HG03558 (cell line): ENCODE measurements around the gene MDM2.

Experiments
- ATAC-seq: cut with Tn5 transposase; IDR thresholded peaks from one replicate; pipeline ENCODE4 v1.9.1; 2021; ENCODE audit warnings: moderate number of reproducible peaks; ENCODE audit not compliant: unreplicated experiment; ENCODE audit errors: extremely low read depth

Gene MDM2

GRCh38 chr12:68870443-68870842 is 62.5 kb downstream of the MDM2 start:
- no peak for ATAC-seq

GRCh38 chr12:68871396-68871795 is 63.4 kb downstream of the MDM2 start:
- ATAC-seq, result no peak

- ATAC-seq, result no peak
These were observed 63.9 kb downstream of the MDM2 start for GRCh38 chr12:68871921-68872320.

- ATAC-seq, result no peak
These were observed 65.3 kb downstream of the MDM2 start for GRCh38 chr12:68873316-68873715.

- ATAC-seq, result no peak
These were observed 68.5 kb downstream of the MDM2 start for GRCh38 chr12:68876461-68876860.

DNA sequence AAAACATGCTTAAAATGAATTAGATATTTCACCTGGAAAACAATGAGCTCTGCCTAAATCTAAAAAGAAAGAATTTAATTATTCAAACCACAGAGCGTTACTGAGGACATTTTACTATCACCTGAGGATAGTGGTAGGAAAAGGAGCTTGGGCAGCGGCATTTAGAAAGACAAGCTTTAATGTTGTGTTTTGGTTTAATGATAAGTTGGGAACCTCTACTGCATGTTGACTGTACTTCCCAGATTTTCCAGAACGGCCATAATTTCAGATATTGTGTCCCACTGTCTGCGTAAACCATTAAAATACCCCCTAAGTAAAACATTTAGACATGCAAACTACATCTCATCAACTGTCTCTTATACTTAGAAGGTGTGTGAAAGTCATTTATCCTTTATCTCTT is 69.6 kb downstream of the MDM2 start:
- no peak for ATAC-seq

DNA sequence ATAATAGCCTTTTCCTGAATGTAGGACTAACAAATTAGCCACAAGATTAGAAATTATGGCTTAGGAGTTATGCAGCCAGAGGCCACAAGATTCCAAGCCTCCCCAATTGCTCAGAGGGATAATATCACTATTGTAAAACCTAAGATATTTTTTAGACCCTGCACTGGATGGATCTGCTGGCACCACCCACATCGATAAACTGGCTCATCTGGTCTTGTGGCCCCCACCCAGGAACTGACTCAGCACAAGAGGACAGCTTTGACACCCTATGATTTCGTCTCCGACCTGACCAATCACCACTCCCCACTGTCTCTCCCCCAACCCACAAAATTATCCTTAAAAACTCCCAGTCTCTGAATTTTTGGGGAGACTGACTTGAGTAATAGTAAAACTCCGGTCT is 70.3 kb downstream of the MDM2 start:
- no peak for ATAC-seq

DNA sequence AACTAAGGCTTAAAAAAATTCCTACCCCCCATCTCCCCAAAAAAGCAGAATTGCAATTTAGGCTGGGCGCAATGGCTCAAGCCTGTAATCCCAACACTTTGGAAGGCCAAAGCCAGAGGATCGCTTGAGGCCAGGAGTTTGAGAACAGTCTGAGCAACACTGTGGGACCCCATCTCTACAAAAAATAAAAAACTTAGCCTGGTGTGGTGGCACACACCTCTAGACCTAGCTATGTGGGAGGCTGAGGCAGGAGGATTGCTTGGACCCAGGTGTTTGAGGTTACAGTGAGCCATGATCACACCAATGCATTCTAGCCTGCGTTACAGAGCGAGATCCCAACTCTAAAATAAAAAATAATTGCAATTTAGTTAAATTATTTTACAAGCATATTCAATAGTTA is 70.9 kb downstream of the MDM2 start:
- no peak for ATAC-seq

DNA sequence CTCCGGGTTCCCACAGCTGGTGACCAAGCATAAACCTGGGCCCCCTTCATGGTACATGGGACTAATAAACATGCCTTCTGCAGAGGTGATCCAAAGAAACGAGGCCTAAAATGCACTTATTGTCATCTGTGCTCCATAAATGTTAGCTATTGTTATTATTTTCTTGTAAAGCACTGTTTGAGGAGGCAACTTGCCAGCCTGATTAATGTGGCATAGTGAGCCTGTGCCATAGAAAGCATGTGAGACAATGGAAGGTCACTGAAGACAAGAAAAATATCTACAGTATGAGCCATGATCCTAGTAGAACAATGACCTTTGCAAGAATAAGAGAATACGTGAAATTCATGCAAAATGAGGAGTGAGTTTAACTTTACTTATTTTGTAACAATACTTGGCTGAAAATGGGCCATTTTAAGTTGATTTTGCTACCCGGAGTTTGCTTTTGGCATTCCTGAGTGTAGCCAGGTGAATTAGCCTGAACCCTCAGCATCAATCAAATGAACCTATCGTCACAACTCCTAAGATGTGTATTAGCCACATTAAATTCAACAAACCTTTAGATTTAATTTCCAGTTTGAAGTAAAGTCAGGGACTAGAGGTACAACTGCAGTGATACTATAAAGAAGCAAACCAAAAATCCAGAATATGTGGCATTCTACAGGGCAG is 72.8 kb downstream of the MDM2 start:
- no peak for ATAC-seq

DNA sequence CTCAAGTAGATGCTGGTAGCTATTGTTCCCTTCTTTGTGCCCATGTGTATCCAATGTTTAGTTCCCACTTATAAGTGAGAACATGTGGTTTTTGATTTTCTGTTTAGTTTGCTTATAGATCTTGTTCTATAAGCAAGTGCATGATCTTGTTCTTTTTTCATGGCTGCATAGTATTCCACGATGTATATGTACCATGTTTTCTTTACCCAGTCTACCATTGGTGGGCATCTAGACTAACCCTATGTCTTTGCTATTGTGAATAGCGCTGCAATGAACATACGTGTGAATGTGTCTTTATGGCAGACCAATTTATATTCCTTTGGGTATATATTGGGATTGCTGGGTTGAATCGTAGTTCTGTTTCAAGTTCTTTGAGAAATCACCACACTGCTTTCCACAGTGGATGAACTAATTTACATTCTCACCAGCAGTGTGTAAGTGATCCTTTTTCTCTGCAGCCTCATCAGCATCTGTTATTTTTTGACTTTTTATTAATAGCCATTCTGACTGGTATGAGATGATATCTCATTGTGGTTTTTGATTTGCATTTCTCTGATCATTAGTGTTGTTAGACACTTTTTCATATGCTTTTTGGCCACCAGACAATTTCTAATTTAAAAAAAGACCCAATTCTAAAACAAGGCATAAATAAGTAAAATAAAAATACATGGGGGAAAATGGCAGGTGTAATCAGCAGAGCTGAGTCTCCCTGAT is 74.4 kb downstream of the MDM2 start:
- ATAC-seq, result no peak

- no peak for ATAC-seq
These were observed 75.2 kb downstream of the MDM2 start for GRCh38 chr12:68883151-68883550.

GRCh38 chr12:68884251-68884650 is 76.3 kb downstream of the MDM2 start:
- ATAC-seq, result no peak

- no peak for ATAC-seq
These were observed 77.4 kb downstream of the MDM2 start for GRCh38 chr12:68885381-68885780.

DNA sequence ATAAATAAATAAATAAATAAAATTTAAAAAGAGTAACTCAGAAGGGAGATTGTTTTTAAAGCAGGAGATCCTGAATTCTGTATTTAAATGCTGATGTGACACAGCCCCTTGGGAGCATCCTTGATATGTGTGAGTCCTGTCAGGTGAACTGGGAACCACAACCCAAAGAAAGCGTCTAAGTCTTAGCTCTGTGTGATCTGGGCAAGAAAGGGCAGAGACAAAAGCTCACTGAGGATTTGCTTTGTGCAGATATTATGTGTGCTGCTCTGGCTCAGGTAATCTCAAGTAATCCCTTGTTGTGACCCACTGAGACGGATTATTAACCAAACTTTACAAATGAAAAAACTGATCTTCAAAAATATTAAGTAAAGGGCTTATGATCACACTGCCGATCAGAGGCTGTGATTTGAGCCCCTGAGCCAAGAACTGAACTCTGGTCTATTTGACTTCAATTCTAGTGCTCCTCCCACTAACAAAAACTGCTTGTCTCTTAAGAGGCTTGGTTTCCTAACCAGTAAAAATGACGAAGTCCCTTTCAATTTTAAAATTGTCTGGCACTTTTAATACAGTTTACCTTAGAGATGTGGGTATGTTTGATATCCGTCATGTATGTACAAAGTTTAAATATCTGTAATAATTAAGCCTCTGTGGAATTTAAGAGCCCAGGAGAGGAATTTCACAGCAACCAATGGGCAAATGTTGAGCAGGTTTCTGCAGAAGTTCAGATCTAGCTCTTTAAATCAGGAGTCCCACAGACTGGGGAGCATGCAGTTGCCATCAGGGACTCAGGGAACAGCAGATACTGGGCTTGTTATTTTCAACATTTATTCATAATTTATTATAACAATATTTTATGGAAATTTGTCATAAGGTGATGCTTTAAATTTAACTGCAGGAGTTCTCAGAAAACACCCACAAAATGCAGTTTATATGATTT is 78.9 kb downstream of the MDM2 start:
- ATAC-seq, result no peak

DNA sequence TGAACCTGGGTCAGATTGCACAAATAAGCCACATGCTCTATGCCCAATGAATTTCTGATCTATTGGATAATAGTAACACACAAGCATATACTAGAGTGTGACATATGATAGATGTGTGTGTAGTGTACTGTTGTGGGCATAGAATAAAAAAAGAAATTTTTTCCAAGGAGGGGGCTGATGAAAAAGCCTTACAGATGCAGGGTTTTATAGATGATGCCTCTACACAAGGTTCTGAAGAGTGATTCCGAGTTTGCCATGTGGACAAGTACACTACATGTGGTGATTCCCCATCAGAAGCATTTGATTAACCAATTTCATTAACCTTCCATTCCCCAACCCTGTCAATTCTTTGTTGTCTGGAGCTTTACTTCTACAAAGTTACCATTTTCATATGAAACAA is 79.7 kb downstream of the MDM2 start:
- ATAC-seq, result no peak

DNA sequence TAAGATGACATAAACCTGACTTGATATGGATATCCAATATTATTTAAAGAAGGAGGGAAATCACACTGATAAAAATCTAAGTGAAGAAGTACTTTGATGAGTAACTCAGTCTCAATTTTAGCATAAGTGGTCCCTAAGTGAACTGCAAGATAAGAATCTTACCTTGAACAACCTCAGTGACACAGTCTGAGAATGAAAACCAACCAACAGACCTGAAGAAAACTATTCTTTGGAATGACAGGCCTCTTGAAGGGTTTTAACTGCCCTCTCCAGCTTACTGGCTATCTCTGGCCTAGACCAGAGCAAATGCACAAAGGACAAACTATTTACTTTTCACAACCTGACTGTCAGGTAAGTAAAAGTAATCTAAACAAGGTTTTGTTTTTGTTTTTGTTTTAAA is 80.3 kb downstream of the MDM2 start:
- ATAC-seq, result no peak

- no peak for ATAC-seq
These were observed 82.7 kb downstream of the MDM2 start for GRCh38 chr12:68890701-68891113.

DNA sequence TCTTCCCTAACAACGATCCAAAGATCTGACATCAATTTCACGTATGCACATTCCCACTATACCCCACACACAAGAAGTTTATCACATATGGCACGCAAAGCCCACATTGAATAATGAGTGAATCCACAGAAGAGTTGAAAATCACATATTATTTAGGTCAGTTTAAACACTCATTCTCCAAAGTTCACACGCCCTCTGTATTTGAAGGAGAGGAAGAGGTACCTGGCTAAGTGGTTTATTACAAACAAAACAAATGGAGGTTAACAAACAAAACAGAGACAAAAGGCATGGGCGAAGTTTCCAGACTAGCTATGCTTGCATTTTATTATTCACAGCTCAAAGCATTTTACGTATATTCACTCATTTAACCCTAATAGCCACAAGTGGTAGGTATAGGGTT is 83.2 kb downstream of the MDM2 start:
- ATAC-seq, result no peak

DNA sequence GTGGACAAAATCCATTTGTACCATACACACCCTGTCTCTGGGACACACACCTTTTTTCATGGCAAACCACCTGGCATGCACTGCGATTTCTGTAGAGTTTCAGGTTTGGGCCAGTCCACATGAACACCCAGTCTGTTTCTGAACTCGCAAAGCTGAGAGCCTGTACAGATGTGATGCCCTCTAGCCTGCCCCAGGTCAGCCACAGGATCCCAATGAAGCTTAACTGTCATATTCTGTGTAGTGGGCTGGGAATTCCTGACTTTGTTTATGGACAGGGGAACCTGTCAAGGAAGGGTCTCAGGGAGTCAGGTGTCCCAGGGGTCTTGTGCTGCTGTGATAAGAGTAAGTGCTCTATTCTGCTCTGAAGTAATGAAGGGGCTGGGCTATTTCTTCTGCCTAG is 85.2 kb downstream of the MDM2 start:
- ATAC-seq, result no peak

- ATAC-seq, result no peak
These were observed 85.8 kb downstream of the MDM2 start for GRCh38 chr12:68893741-68894140.

DNA sequence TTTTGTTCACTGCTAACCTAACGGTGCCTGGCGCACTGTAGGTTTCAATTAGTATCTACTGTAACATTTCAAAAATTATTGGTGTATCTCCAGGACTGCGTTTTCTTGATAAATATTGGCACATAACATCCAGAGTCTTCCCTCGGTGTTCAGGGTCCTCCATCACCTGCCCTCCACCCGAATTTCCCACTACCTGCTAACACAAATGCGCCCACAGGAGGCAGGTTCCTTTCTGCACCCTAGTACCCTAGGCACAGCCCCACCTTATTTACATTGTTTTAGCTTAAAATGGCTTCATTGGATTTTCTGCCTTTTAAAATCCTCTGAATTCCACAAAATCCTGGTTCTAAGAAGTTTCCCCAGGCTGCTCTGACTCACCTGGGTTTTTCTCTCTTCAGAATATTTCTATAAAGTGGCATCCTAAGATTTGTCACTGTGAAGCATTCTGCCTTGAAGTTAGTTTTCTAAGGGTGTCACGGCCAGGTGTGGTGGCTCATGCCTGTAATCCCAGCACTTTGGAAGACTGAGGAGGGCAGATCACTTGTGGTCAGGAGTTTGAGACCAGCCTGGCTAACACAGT is 86.4 kb downstream of the MDM2 start:
- ATAC-seq, result no peak
